GM19438 (cell line): Measurements from ENCODE around the gene TTC28.
"Not testable (repeated sequence)": the region's sequence is repeated elsewhere in the genome, so short reads cannot be mapped to it uniquely, and the experiment has no call there.

Source experiments
- ATAC-seq: cut with Tn5 transposase; IDR thresholded peaks from one replicate; pipeline ENCODE4 v1.9.1; 2021; ENCODE audit warnings: low read depth; ENCODE audit not compliant: unreplicated experiment

The TTC28 gene

GRCh38 chr22:28505416-28506149 lies 174.1 kb downstream of the TTC28 start:
- no peak for ATAC-seq

- ATAC-seq: no peak
Observed at GRCh38 chr22:28500006-28500405, 179.6 kb downstream of the TTC28 start.

- no peak for ATAC-seq
Observed at GRCh38 chr22:28498044-28498443, 181.6 kb downstream of the TTC28 start.

GRCh38 chr22:28497188-28497587 lies 182.5 kb downstream of the TTC28 start:
- ATAC-seq: no peak

- ATAC-seq: not testable (repeated sequence)
Observed at GRCh38 chr22:28491289-28491688, 188.4 kb downstream of the TTC28 start.

- no peak for ATAC-seq
Observed at GRCh38 chr22:28488825-28489224, 190.8 kb downstream of the TTC28 start.

GRCh38 chr22:28484662-28485061 lies 195.0 kb downstream of the TTC28 start:
- ATAC-seq: no peak

GRCh38 chr22:28481725-28482124 lies 197.9 kb downstream of the TTC28 start:
- no peak for ATAC-seq

- no peak for ATAC-seq
Observed at GRCh38 chr22:28480000-28480715, 199.5 kb downstream of the TTC28 start.

GRCh38 chr22:28478564-28478963 lies 201.1 kb downstream of the TTC28 start:
- no peak for ATAC-seq

GRCh38 chr22:28477556-28477955 lies 202.1 kb downstream of the TTC28 start:
- ATAC-seq: no peak

- no peak for ATAC-seq
Observed at GRCh38 chr22:28474330-28474729, 205.3 kb downstream of the TTC28 start.

- ATAC-seq: no peak
Observed at GRCh38 chr22:28473258-28473657, 206.4 kb downstream of the TTC28 start.

- ATAC-seq: not testable (repeated sequence)
Observed at GRCh38 chr22:28467055-28467454, 212.6 kb downstream of the TTC28 start.

- ATAC-seq: no peak
Observed at GRCh38 chr22:28466399-28466798, 213.2 kb downstream of the TTC28 start.

- ATAC-seq: no peak
Observed at GRCh38 chr22:28465841-28466240, 213.8 kb downstream of the TTC28 start.

GRCh38 chr22:28464127-28464526 lies 215.5 kb downstream of the TTC28 start:
- ATAC-seq: no peak

GRCh38 chr22:28463408-28463807 lies 216.2 kb downstream of the TTC28 start:
- not testable (repeated sequence) for ATAC-seq

GRCh38 chr22:28462901-28463300 lies 216.7 kb downstream of the TTC28 start:
- ATAC-seq: no peak

GRCh38 chr22:28462041-28462440 lies 217.6 kb downstream of the TTC28 start:
- ATAC-seq: no peak

GRCh38 chr22:28454431-28455064 lies 225.1 kb downstream of the TTC28 start:
- ATAC-seq: no peak

GRCh38 chr22:28450109-28450508 lies 229.5 kb downstream of the TTC28 start:
- no peak for ATAC-seq
